ENCODE data around the gene MYO1E.
A peak's percentile ranks its signal among the peaks of the same experiment; 100 is the strongest.
"Not testable (repeated sequence)": the region's sequence is repeated elsewhere in the genome, so short reads cannot be mapped to it uniquely, and the experiment has no call there.

Gene MYO1E

DNA sequence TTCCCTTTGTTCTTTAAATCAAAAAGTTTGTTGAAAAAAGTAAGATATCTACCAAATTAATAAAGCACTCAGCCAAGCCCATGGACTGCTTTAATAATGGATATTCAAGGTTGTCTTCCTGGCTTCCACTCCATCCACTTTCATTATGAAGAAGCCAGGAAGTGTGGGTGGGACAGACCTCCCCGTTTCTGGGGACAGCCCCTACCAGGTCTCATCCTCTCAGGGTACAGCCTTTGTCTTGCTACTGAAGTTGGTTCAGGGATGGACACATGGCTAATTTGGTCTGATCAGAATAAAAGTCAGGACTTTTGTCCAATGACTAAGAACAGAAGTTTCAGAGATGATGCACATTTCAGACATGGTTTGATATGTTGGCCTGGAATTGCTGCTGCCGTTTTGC lies 235.1 kb downstream of the MYO1E start:
- DNase-seq (ENCODE audit: low read depth in 2 of 2), result no peak

DNA sequence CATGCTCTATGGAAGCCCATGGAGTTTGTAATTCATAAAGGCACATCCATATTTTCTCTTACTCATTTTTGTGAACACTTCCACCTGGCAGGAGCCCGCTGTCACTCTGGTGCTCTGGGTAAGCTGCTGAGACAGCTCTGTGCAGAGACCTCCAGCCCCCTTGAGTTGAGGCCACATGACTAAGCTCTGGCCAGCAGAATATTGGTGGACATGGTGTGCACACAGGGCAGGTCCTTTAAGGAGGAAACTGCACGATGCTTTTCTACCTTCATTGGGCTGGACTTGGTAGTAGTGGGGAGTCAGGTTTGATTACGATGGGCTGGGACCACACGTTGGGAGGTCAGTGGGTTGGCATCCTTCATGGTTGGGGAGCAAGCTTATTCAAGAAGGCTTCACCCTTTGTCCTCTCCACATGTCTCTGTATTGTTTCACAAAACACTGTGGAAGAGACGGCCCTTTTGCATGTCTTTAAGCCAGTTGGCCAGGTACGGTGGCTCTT lies 238.7 kb downstream of the MYO1E start:
- DNase-seq (ENCODE audit: low read depth in 2 of 2), result no peak

DNA sequence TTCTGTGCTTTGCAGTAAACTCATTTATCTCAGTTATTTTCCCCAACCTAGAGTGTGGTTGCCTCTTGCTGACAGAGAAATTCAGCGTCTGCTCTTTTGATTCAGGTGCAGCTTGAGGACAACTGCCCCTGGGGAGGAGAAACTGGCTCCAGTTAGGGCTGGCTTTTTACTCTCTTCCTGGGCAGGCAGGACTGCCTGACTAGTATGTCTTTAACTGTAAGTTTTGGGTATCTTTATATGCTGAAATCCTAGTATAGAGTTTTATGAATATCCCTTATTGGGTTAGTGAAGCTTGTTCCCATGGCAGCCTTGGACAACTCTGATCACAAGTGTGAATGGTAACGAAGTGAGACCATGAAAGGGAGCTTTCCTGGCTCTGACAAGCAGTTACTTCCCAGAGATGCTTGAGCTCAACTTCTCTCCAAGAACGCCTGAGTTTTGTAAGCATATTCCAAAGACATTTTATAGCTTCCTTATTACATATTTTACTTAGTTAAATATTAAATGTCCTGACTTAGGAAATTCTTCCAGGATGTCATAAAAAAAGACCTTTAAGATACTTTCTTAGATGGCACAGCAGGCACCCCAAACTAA lies 240.6 kb downstream of the MYO1E start:
- no peak for DNase-seq (ENCODE audit: low read depth in 2 of 2)

DNA sequence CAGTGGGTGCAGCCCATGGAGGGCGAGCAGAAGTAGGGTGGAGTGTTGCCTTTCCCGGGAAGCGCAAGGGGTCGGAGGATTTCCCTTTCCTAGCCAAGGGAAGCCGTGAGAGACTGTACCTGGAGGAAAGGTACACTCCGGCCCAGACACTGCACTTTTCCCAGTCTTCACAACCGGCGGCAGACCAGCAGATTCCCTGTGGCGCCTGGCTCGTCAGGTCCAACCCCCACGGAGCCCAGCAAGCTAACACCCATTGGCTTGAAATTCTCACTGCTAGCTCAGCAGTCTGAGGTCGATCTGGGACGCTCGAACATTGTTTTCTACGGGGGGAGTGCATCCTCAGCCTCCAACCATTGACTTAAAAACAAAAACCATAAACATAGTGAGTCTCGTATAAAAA lies 241.2 kb downstream of the MYO1E start:
- DNase-seq (ENCODE audit: low read depth in 2 of 2), result no peak

DNA sequence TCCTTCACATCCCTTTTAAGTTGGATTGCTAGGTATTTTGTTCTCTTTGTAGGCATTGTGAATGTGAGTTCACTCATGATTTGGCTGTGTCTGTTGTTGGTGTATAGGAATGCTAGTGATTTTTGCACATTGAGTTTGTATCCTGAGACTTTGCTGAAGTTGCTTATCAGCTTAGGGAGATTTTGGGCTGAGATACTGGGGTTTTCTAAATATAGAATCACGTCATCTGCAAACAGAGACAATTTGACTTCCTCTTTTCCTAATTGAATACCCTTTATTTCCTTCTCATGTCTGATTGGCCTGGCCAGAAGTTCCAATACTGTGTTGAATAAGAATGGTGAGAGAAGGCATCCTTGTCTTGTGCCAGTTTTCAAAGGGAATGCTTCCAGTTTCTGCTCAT lies 245.4 kb downstream of the MYO1E start:
- not testable (repeated sequence) for DNase-seq (ENCODE audit: low read depth in 2 of 2)

DNA sequence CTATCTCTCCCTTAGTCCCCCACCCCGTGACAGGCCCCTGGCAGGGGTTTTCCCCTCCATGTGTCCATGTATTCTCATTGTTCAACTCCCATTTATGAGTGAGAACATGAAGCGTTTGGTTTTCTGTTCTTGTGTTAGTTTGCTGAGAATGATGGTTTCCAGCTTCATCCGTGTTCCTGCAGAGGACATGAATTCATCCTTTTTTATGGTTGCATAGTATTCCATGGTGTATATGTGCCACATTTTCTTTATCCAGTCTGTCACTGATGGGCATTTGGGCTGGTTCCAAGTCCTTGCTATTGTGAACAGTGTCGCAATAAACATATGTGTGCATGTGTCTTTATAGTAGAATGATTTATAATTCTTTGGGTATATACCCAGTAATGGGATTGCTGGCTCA lies 247.0 kb downstream of the MYO1E start:
- not testable (repeated sequence) for DNase-seq (ENCODE audit: low read depth in 2 of 2)

DNA sequence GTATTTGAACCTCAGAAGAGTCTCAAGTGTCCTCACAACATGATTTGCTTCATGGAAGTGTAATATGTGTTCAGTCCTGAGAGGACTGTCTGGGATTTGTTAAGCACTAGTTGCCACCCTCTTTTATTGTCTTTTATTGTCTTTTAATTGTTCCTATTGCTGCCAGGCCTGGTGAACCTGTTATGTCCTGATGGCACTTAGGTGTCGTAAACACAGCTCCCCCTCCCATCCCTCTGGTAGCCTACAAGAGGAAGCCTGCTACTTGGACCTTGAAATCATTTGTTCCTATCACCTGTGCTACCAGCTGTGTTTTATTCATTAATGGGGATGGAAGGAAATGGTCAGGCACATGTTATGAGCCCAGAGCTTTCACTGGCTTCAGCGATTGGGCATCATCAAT lies 248.4 kb downstream of the MYO1E start:
- no peak for DNase-seq (ENCODE audit: low read depth in 2 of 2)

DNA sequence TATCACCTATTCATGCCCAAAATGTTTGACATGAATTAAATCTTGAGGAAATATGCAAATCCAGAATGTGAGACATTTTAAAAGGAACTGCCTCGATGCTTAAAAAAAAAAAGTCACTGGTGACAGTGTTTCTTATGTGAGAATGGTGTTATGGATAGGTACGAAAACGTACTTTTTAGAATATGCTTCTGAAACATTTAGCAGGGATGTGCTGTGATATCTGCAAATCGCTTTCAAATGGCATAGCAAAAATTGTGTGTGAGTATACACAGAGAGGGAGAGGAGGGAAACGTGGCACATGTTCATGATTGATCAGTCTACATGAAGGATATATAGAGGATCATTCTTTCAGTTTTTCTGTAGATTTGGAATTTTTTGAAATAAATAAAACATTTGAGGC lies 251.7 kb downstream of the MYO1E start:
- no peak for DNase-seq (ENCODE audit: low read depth in 2 of 2)

DNA sequence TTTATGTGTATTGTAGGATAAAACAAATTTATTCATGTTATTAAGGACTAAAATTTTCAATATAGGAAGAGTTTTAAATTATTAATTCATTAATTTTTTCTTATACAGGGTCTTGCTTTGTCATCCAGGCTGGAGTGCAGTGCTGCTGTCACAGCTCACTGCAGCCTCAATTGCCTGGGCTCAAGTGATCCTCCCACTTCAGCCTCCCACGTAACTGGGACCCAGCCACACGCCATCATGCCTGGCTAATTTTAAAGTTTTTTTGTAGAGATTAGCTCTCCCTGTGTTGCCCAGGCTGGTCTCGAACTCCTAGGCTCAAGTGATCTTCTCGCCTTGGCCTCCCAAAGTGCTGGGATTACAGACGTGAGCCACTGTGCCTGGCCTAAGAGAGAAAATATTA lies 253.0 kb downstream of the MYO1E start:
- no peak for DNase-seq (ENCODE audit: low read depth in 2 of 2)

DNA sequence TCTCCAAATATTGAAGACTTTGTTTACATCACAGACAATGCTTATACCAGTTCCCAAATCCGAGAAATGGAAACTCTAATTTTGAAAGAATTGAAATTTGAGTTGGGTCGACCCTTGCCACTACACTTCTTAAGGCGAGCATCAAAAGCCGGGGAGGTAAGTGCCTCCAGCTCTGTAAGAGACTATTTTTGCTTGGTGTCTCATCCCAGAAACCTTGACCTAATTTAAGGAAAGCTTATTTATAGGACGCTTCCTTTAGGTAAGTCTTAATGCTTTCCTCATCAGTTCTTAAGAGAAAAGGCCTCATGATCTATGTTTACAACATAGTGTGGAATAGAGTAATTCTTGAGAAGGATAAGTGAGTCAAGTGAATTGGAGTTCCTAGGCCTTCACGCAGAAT lies 255.9 kb downstream of the MYO1E start:
- DNase-seq (ENCODE audit: low read depth in 2 of 2), result no peak

DNA sequence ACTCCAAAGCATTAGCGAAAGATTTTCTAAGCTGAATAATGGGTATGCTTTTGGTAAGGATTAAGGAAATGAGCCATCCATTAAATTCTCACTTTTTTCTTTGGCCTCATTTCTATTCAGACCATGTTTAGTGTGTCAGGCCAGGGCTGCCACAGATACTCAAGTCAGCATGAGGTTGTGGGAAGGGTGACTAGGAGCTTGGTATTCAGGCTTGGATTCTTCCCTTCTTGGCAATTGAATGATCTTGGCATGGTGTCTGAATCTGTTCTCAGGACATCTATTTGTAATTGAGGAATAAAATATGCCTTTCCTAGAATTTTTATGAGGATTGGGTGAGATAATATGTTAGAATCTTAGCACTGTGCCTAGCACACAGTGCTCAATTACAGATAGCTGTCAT lies 256.5 kb downstream of the MYO1E start:
- no peak for DNase-seq (ENCODE audit: low read depth in 2 of 2)

DNA sequence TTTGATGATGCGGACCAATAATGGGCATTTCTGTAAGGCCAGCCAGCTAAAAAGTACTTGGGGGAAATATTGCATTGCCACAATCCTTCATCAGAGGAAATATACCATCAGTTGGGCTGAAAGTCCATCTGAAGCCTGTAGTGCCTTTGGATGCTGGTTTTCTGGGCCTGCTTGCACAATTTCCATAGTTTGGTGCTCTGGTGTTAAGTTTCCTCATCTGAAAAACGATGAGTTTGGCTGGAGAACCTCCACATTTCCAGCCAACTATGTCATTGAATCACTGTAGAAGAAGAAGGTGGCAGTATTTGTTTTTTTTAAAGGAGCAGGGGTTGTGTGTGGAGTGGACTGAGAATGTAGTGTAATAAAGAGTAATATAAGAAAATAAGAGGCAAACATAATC lies 257.6 kb downstream of the MYO1E start:
- no peak for DNase-seq (ENCODE audit: low read depth in 2 of 2)

DNA sequence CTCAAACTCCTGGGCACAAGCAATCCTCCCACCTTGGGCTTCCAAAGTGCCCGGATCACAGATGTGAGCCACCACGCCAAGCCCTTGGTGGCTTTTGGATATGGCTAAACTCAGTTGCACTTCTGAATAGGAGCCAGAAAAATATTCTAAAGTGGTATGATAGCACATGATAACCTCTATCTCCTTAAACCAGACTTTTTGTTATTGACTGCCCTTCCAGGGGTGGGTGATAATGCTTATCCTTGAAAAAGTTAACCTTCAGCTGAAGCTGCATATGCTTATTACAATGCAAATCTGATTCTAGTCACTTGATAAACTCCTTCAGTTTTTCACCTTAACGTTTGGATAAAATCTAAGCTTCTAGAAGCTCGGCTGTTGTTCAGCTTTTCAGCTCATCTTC lies 261.4 kb downstream of the MYO1E start:
- no peak for DNase-seq (ENCODE audit: low read depth in 2 of 2)

DNA sequence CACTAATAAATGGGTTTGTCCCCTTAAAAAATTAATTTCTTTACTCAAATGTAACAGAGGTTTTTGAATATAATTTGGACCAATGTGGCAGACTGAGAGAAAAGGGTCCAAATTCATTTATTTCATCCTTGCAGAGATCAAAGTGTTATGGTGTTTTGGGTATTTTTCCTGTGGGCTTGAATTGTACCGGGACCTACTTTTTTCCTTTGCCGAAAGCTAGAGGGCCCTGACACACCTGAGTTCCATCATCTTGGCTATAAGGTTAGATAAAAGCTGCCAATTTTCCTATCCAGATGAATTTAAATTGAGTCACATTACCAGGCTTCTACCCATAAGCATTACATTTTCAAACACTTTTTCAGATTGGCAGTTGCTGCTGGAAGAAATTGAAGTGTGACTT lies 266.8 kb downstream of the MYO1E start:
- no peak for DNase-seq (ENCODE audit: low read depth in 2 of 2)

DNA sequence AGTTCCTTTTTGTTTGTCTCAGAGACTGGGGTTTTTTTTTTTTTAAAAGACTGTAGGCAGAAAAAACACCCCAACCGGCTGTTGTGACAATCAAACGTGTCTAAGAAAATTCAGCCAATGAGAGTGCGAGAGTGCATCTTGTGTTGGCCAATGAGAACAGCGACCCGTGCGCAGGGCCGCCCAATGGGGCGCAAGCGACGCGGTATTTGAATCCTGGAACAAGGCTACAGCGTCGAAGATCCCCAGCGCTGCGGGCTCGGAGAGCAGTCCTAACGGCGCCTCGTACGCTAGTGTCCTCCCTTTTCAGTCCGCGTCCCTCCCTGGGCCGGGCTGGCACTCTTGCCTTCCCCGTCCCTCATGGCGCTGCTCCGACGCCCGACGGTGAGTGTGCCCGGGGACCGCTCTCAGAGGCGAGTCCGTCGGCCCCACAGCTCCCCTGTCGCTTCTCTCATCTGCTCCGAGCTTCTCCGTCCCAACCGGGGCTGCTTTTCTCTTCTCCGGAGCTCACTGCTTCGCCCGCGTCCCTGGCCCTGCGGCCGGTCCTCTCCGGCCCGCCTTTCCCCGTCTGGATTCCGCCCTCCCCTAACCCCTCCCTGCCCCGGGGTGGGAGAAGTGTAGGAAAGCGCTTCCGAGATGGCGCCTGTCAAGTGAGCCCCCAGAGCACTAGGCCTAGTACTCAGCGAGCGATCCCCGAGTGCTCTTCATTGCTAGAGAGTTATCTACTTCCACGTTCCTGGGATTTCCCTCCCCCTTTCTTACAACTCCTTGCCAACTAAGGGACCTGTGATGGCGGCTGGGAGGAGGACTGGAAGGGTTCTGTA lies 267.5 kb downstream of the MYO1E start, which contains the start of gene CCNB2:
Gene CCNB2 (plus strand): TSS at position 235 of the 821 bp plus-strand sequence. CDS start 123 bp downstream, at position 358.
- peak; percentile 82 to 83 for DNase-seq (ENCODE audit: low read depth in 2 of 2)

DNA sequence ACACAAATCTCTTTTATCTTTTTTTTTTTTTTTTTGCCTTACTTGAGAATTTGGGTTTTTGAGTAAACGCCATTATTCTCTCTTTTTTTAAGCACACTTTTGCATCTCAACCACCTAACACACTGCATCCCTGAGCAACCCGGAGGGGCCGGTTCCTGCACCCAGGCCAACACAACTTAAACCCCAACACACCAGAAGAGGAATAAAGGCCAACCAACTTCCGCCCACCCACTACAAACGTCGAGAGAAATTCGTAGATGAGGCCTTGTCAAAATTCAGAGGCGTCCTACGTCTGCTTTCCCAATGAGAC lies 268.1 kb downstream of the MYO1E start:
- no peak for DNase-seq (ENCODE audit: low read depth in 2 of 2)

DNA sequence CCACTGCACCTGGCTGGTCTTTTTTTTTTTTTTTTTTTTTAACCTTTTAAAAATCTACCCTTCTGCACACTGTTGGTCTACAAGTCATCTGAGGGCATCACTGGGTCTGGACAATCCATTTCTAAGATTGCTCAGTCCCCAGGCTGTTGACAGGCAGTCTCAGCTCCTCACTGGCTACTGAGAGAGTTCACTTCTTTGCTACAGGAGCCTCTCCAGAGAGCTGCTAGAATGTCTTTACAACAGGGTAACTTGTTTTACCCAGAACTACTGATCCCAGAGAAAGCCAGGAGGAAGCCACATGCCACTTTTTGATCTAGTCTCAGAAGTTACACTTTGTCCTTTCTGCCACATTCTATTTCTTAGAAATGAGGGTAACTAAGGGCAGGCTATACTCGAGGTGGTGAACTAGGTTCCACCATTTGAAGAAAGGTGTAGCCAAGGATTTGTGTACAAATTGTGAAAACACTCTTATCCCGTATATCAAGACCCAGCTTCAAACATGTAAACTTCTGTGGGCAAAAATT lies 273.4 kb downstream of the MYO1E start:
- DNase-seq (ENCODE audit: low read depth in 2 of 2), result no peak

DNA sequence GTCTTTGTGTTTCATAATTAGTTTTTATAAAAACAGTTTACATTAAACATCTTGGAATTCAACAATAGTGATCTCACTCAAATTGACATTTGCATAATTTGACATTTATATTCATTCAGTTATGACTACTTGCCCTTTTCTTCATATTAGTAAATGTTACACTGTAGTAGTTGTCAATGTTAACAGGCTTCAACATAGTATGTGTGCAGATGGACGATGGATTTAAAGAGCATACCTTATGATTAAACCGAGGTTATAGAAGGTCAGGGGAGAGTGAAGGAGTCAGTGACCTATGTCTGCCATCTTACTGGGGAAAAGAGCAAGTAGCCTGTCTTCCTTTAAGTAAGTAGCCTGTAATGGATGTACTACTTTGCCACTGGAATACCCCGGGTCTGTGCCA lies 276.2 kb downstream of the MYO1E start:
- no peak for DNase-seq (ENCODE audit: low read depth in 2 of 2)

DNA sequence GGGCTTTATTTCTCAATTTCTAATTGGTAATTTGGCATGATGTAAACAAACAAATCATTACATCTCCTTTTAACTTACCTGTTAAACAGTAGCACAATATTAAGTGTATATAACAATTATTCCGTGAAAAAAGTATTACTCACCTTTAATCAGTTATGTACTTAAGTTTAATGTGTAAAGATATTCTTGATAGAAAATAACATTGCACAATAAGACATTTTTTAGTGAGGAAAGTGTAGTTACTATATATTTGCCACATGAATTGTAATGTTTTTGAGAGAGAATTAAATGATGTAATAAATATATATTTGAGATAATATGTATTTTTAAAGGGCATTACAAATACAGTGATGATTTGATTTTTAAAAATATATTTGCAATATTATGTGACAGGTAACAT lies 278.6 kb downstream of the MYO1E start:
- DNase-seq (ENCODE audit: low read depth in 2 of 2), result no peak

DNA sequence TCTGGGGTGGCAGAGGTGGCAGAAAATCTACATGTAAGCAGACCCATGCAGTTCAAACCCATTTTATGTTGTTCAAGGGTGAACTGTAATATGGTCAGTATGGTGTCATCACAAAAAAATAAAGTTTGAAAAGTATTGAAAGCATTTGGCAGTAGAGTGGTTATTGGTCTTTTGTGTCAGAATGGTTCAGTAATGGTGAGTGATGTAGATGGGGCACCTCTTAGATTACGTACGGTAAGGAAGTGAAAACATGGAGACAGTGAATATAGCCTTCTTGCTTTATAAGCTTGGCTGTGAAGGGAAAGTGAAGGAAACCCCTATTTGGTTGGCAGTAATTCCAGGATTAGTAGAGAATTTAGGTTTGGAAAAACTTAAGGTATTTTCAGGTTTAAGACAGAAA lies 284.9 kb downstream of the MYO1E start:
- DNase-seq (ENCODE audit: low read depth in 2 of 2), result no peak

Data from fibroblast of skin of left quadriceps (primary cell).